Activated effector memory CD4-positive, alpha-beta T cell treated with Interleukin-2 at 50 U/mL for 16 hours (primary cell): ENCODE data around the gene ASAP2.

Experiments
- DNase-seq: peaks from one replicate; pipeline ENCODE4 v3.0.0-alpha.2; 2020

ASAP2 gene

GRCh38 chr2:9300829-9301453 is 94.3 kb downstream of the ASAP2 start:
- DNase-seq = no peak

- no peak for DNase-seq
Observed at GRCh38 chr2:9302755-9303154, 96.1 kb downstream of the ASAP2 start.

GRCh38 chr2:9303528-9304225 is 97.1 kb downstream of the ASAP2 start:
- no peak for DNase-seq

- no peak for DNase-seq
Observed at GRCh38 chr2:9306911-9307310, 100.3 kb downstream of the ASAP2 start.

- DNase-seq = no peak
Observed at GRCh38 chr2:9307535-9307934, 100.9 kb downstream of the ASAP2 start.

GRCh38 chr2:9308186-9308955 is 101.8 kb downstream of the ASAP2 start:
- no peak for DNase-seq

- no peak for DNase-seq
Observed at GRCh38 chr2:9309147-9309546, 102.5 kb downstream of the ASAP2 start.

GRCh38 chr2:9310377-9310776 is 103.8 kb downstream of the ASAP2 start:
- DNase-seq = no peak

- DNase-seq = no peak
Observed at GRCh38 chr2:9310798-9311197, 104.2 kb downstream of the ASAP2 start.

GRCh38 chr2:9311488-9311887 is 104.9 kb downstream of the ASAP2 start:
- DNase-seq = no peak

- DNase-seq = no peak
Observed at GRCh38 chr2:9312591-9312990, 106.0 kb downstream of the ASAP2 start.

GRCh38 chr2:9313443-9313842 is 106.8 kb downstream of the ASAP2 start:
- DNase-seq = no peak

- no peak for DNase-seq
Observed at GRCh38 chr2:9315280-9315847, 108.8 kb downstream of the ASAP2 start.

- DNase-seq = no peak
Observed at GRCh38 chr2:9317559-9317958, 110.9 kb downstream of the ASAP2 start.

GRCh38 chr2:9318461-9319337 is 112.1 kb downstream of the ASAP2 start:
- no peak for DNase-seq

GRCh38 chr2:9319338-9319715 is 112.7 kb downstream of the ASAP2 start:
- no peak for DNase-seq

- no peak for DNase-seq
Observed at GRCh38 chr2:9322576-9322975, 116.0 kb downstream of the ASAP2 start.

- DNase-seq = no peak
Observed at GRCh38 chr2:9325428-9325827, 118.8 kb downstream of the ASAP2 start.

- DNase-seq = no peak
Observed at GRCh38 chr2:9326975-9327374, 120.4 kb downstream of the ASAP2 start.

GRCh38 chr2:9327873-9328352 is 121.3 kb downstream of the ASAP2 start:
- no peak for DNase-seq

- DNase-seq = no peak
Observed at GRCh38 chr2:9328931-9329330, 122.3 kb downstream of the ASAP2 start.

GRCh38 chr2:9329497-9329896 is 122.9 kb downstream of the ASAP2 start:
- no peak for DNase-seq
